ENCODE measurements around the gene FBXO21. TPM values are rescaled to one million over a fixed set of nuclear protein-coding genes. Genes with fewer than 3 reads are reported as not detected.
A peak's percentile ranks its signal among the peaks of the same experiment; 100 is the strongest.

FBXO21 gene
- total RNA-seq, 1 donor from 2014 or later = 62.7 TPM

- Mint-ChIP-seq H3K27me3 (no peaks in the 10 kb centered on the region), H3K4me1 (ENCODE audit: low read depth) (no peaks in the 10 kb centered on the region), H3K4me3 (ENCODE audit: low read depth) (no peak overlapping the region), H3K36me3 (ENCODE audit: insufficient read depth) (no peaks in the 10 kb centered on the region), H3K27ac (no peak overlapping the region), H3K9me3 (ENCODE audit: low read depth) (no peaks in the 10 kb centered on the region)
- DNase-seq (ENCODE audit: low spot score, unreplicated experiment) = no peak
- TF ChIP-seq, protein P1, sequence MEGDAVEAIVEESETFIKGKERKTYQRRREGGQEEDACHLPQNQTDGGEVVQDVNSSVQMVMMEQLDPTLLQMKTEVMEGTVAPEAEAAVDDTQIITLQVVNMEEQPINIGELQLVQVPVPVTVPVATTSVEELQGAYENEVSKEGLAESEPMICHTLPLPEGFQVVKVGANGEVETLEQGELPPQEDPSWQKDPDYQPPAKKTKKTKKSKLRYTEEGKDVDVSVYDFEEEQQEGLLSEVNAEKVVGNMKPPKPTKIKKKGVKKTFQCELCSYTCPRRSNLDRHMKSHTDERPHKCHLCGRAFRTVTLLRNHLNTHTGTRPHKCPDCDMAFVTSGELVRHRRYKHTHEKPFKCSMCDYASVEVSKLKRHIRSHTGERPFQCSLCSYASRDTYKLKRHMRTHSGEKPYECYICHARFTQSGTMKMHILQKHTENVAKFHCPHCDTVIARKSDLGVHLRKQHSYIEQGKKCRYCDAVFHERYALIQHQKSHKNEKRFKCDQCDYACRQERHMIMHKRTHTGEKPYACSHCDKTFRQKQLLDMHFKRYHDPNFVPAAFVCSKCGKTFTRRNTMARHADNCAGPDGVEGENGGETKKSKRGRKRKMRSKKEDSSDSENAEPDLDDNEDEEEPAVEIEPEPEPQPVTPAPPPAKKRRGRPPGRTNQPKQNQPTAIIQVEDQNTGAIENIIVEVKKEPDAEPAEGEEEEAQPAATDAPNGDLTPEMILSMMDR (IDR thresholded peaks at IDR 0.05; ENCODE audit: unreplicated experiment) = no peak
Measured at GRCh38 chr12:117134721-117135120, 55.5 kb downstream of the FBXO21 start.

- no peak overlapping the region for H3K4me3 Mint-ChIP-seq (ENCODE audit: low read depth)
- no peak overlapping the region for H3K27ac Mint-ChIP-seq
- H3K4me1 Mint-ChIP-seq (ENCODE audit: low read depth) = no peaks in the 10 kb centered on the region
- no peaks in the 10 kb centered on the region for H3K36me3 Mint-ChIP-seq (ENCODE audit: insufficient read depth)
- no peaks in the 10 kb centered on the region for H3K9me3 Mint-ChIP-seq (ENCODE audit: low read depth)
- H3K27me3 Mint-ChIP-seq = no peaks in the 10 kb centered on the region
- no peak for DNase-seq (ENCODE audit: low spot score, unreplicated experiment)
- TF ChIP-seq, protein P1 (IDR thresholded peaks at IDR 0.05; ENCODE audit: unreplicated experiment) = no peak
Measured at GRCh38 chr12:117134059-117134458, 56.2 kb downstream of the FBXO21 start.

GRCh38 chr12:117130801-117131200 lies 59.5 kb downstream of the FBXO21 start:
- peaks cover 7% of the 10 kb centered on the region for H3K36me3 Mint-ChIP-seq (ENCODE audit: insufficient read depth)
- TF ChIP-seq, protein P1 (IDR thresholded peaks at IDR 0.05; ENCODE audit: unreplicated experiment) = no peak
- DNase-seq (ENCODE audit: low spot score, unreplicated experiment) = no peak
- no peaks in the 10 kb centered on the region for H3K27me3 Mint-ChIP-seq
- no peak overlapping the region for H3K4me3 Mint-ChIP-seq (ENCODE audit: low read depth)
- peaks cover 9% of the 10 kb centered on the region for H3K9me3 Mint-ChIP-seq (ENCODE audit: low read depth)
- H3K27ac Mint-ChIP-seq = no peak overlapping the region
- no peaks in the 10 kb centered on the region for H3K4me1 Mint-ChIP-seq (ENCODE audit: low read depth)

DNA sequence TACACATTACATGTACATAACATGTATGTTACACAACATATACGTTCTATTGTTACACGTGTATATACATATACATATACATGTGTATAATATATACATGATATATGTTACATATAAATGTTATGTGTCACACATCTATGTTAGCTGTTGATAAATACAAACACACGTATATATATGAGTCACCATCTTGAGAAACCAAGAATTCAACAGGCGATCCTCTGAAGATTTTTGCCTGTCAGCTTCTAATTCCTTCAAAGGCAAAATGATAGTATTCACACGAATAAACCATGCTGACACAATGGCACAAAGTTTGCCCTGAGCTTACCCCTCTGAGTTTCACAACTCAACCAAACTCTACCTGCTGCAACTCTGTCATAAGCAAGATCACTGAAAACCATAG lies 60.9 kb downstream of the FBXO21 start:
- Mint-ChIP-seq H3K27me3 (no peaks in the 10 kb centered on the region), H3K27ac (no peak overlapping the region), H3K4me1 (ENCODE audit: low read depth) (no peaks in the 10 kb centered on the region), H3K4me3 (ENCODE audit: low read depth) (no peak overlapping the region), H3K36me3 (ENCODE audit: insufficient read depth) (peaks cover 7% of the 10 kb centered on the region), H3K9me3 (ENCODE audit: low read depth) (peaks cover 9% of the 10 kb centered on the region)
- no peak for DNase-seq (ENCODE audit: low spot score, unreplicated experiment)
- TF ChIP-seq, protein P1 (IDR thresholded peaks at IDR 0.05; ENCODE audit: unreplicated experiment) = no peak

GRCh38 chr12:117127933-117128823 lies 62.1 kb downstream of the FBXO21 start:
- peak overlapping the region; percentile 79 for H3K27ac Mint-ChIP-seq
- peaks cover 7% of the 10 kb centered on the region for H3K36me3 Mint-ChIP-seq (ENCODE audit: insufficient read depth)
- peaks cover 9% of the 10 kb centered on the region for H3K9me3 Mint-ChIP-seq (ENCODE audit: low read depth)
- H3K4me3 Mint-ChIP-seq (ENCODE audit: low read depth) = no peak overlapping the region
- DNase-seq (ENCODE audit: low spot score, unreplicated experiment) = no peak
- H3K27me3 Mint-ChIP-seq = no peaks in the 10 kb centered on the region
- no peaks in the 10 kb centered on the region for H3K4me1 Mint-ChIP-seq (ENCODE audit: low read depth)
- TF ChIP-seq, protein P1 (IDR thresholded peaks at IDR 0.05; ENCODE audit: unreplicated experiment) = no peak

Data from progenitor cell of endocrine pancreas (in vitro differentiated cells).